Tibial artery (tissue), 4 donors: ENCODE measurements around the gene PARK7.

Experiments used
- DNase-seq, 2 donors: peaks; one replicate each; pipeline ENCODE4 v3.0.0-alpha.2; 2019
- H3K27ac ChIP-seq, 2 donors: fragments of 200-600 bp; sonication (generic) in 1 of 2; 1 replicate in 1 of 2; 2 replicates in 1 of 2; pipeline ENCODE4 v1.5.1; 2018 to 2019; ENCODE audit warnings: mild to moderate bottlenecking in 1 of 2
- H3K27me3 ChIP-seq, 2 donors: fragments of 200-600 bp; sonication (generic) in 1 of 2; one replicate each; pipeline versions ENCODE4 v1.5.1 to v1.6.0; 2016 to 2019
- H3K36me3 ChIP-seq, 3 donors: fragments of 200-600 bp; sonication (generic) in 2 of 3; one replicate each; pipeline ENCODE4 v1.5.1; 2016 to 2019; ENCODE audit warnings: mild to moderate bottlenecking in 2 of 3
- H3K4me1 ChIP-seq, 4 donors: fragments of 200-600 bp; sonication (generic) in 2 of 4; 1 replicate in 3 of 4; 2 replicates in 1 of 4; pipeline ENCODE4 v1.5.1; 2016 to 2019
- H3K4me3 ChIP-seq, 2 donors: fragments of 200-600 bp; sonication (generic) in 1 of 2; 1 replicate in 1 of 2; 2 replicates in 1 of 2; pipeline ENCODE4 v1.5.1; 2018 to 2019; ENCODE audit warnings: mild to moderate bottlenecking in 2 of 2
- H3K9me3 ChIP-seq, 3 donors: fragments of 200-600 bp; sonication (generic) in 1 of 3; one replicate each; pipeline ENCODE4 v1.5.1; 2016 to 2019
- CTCF ChIP-seq, 2 experiments: fragments of 200-600 bp in 1 of 2; fragments of 450-650 bp in 1 of 2; IDR thresholded peaks; one replicate each; pipeline ENCODE4 v1.5.1; 2017 to 2019; ENCODE audit warnings: antibody characterized with exemption in 2 of 2, mild to moderate bottlenecking in 1 of 2, moderate library complexity in 1 of 2
- intact Hi-C: fragments of 100-400 bp; cut with DNase I; formaldehyde crosslinking; loops from one replicate; pipeline ENCODE4 v1.15.0; 2023; ENCODE audit warnings: low total_unique reads

The PARK7 gene

GRCh38 chr1:7993593-7994479 is 32.3 kb downstream of the PARK7 start:
- Histone ChIP-seq H3K36me3 (no peaks in the 10 kb centered on the region), H3K4me1 (peaks cover 0 to 10% (median 5%) of the 10 kb centered on the region in 4 donors), H3K4me3 (no peak overlapping the region), H3K27me3 (no peaks in the 10 kb centered on the region), H3K9me3 (no peaks in the 10 kb centered on the region), H3K27ac (no peak overlapping the region)
- no peak for TF ChIP-seq CTCF (IDR thresholded peaks at IDR 0.05)
- peak in 1 of 2 donors; percentile 16 for DNase-seq
- intact Hi-C loops, result no loop called here

GRCh38 chr1:7994827-7995226 is 33.3 kb downstream of the PARK7 start:
- H3K36me3 ChIP-seq, result no peaks in the 10 kb centered on the region
- no peak for TF ChIP-seq CTCF (IDR thresholded peaks at IDR 0.05)
- intact Hi-C loops, result no loop called here
- H3K9me3 ChIP-seq, result no peaks in the 10 kb centered on the region
- H3K27me3 ChIP-seq, result no peaks in the 10 kb centered on the region
- peaks cover 0 to 2% (median under 1%) of the 10 kb centered on the region in 4 donors for H3K4me1 ChIP-seq
- H3K4me3 ChIP-seq, result no peak overlapping the region
- H3K27ac ChIP-seq, result no peak overlapping the region
- DNase-seq, result no peak

- Histone ChIP-seq H3K36me3 (no peaks in the 10 kb centered on the region), H3K4me3 (no peak overlapping the region), H3K9me3 (no peaks in the 10 kb centered on the region), H3K27ac (no peak overlapping the region), H3K4me1 (no peaks in the 10 kb centered on the region), H3K27me3 (no peaks in the 10 kb centered on the region)
- DNase-seq, result no peak
- TF ChIP-seq CTCF (IDR thresholded peaks at IDR 0.05), result no peak
- intact Hi-C loops, result no loop called here
Measured at GRCh38 chr1:7995437-7995836, 33.9 kb downstream of the PARK7 start.

- Histone ChIP-seq H3K27ac (peak overlapping the region in 1 of 2 donors; percentile 74), H3K9me3 (no peaks in the 10 kb centered on the region)
Measured at GRCh38 chr1:8002329-8002910, 40.9 kb downstream of the PARK7 start.

GRCh38 chr1:8002921-8003320 is 41.4 kb downstream of the PARK7 start:
- intact Hi-C loops, result no loop called here
- H3K27ac ChIP-seq, result peak overlapping the region in 1 of 2 donors; percentile 74
- H3K36me3 ChIP-seq, result no peaks in the 10 kb centered on the region
- TF ChIP-seq CTCF (IDR thresholded peaks at IDR 0.05), result no peak
- H3K27me3 ChIP-seq, result no peaks in the 10 kb centered on the region
- H3K9me3 ChIP-seq, result no peaks in the 10 kb centered on the region
- no peak for DNase-seq
- H3K4me1 ChIP-seq, result peaks cover 0 to 34% (median 25%) of the 10 kb centered on the region in 4 donors
- no peak overlapping the region for H3K4me3 ChIP-seq

More at GRCh38 chr1:8002329-8002910, 40.9 kb downstream of the PARK7 start:
- Histone ChIP-seq H3K4me3 (no peak overlapping the region), H3K27me3 (no peaks in the 10 kb centered on the region), H3K36me3 (no peaks in the 10 kb centered on the region), H3K4me1 (peaks cover 0 to 34% (median 25%) of the 10 kb centered on the region in 4 donors)
- intact Hi-C loops, result no loop called here
- TF ChIP-seq CTCF (IDR thresholded peaks at IDR 0.05), result no peak
- DNase-seq, result no peak
